Muscle of leg (tissue), 9 donors: Measurements from ENCODE around the gene MPC2. TPM values are rescaled to one million over a fixed set of nuclear protein-coding genes. Genes with fewer than 3 reads are reported as not detected.

ENCODE experiments used
- polyA plus RNA-seq, 8 donors: library from polyadenylated mRNA; unstranded; fragments of 120-200 nt; gene quantifications; one replicate each; pipeline versions ENCODE4 v1.2.1 to v1.2.3, GENCODE V29; 2013; ENCODE audit warnings: inconsistent platforms in 1 of 8, low replicate concordance in 1 of 8; ENCODE audit not compliant: insufficient read length in 8 of 8, insufficient read depth in 1 of 8
- total RNA-seq: library from RNA; stranded (reverse); fragments of 120-200 nt; gene quantifications from one replicate; pipeline ENCODE4 v1.2.4, GENCODE V29; 2013

Gene MPC2
- total and polyA plus RNA-seq, 9 donors, result 63.0 to 78.0 (median 67.7) TPM

Other genes with a start within 250 kb of the MPC2 start
- gene MPZL1, start 215.1 kb downstream of the MPC2 start, total RNA-seq, result 60.6 TPM
- 100 to 1,000 TPM in 1 of 8 donors, 10 to 100 TPM in 7; 67.1 to 112 (median 78.3) TPM for gene MPZL1, start 215.1 kb downstream of the MPC2 start, polyA plus RNA-seq
- gene ADCY10, start 22.9 kb downstream of the MPC2 start, total RNA-seq, result 0.18 TPM
- under 1 TPM; 0.03 to 0.21 (median 0.08) TPM for gene ADCY10, start 22.9 kb downstream of the MPC2 start, polyA plus RNA-seq
- gene DCAF6, start 389 bp downstream of the MPC2 start, total RNA-seq, result 91.0 TPM
- gene DCAF6, start 389 bp downstream of the MPC2 start, polyA plus RNA-seq, result 100 to 1,000 TPM in 7 of 8 donors, 10 to 100 TPM in 1; 95.6 to 130 (median 110) TPM
- 9.8 TPM for gene GPR161, start 199.9 kb upstream of the MPC2 start, total RNA-seq
- 10 to 100 TPM; 10.5 to 20.8 (median 15.6) TPM for gene GPR161, start 199.9 kb upstream of the MPC2 start, polyA plus RNA-seq
- 30.9 TPM for gene TIPRL, start 241.9 kb upstream of the MPC2 start, total RNA-seq
- gene TIPRL, start 241.9 kb upstream of the MPC2 start, polyA plus RNA-seq, result 10 to 100 TPM; 26.2 to 36.1 (median 32.4) TPM